Activated naive CD4-positive, alpha-beta T cell treated with anti-CD3 and anti-CD28 coated beads for 36 hours (primary cell): ENCODE results near the gene TIPARP. TPM values are rescaled to one million over a fixed set of nuclear protein-coding genes. Genes with fewer than 3 reads are reported as not detected.
A peak's percentile ranks its signal among the peaks of the same experiment; 100 is the strongest.

Experiments used
- CTCF ChIA-PET: fragments of 350-600 bp; sonication (Branson Sonifier 250); formaldehyde crosslinking; loops from one replicate; lab custom pipeline; 2021; ENCODE audit warnings: antibody characterized with exemption; lab: Charles Lee
- DNase-seq: peaks from one replicate; pipeline ENCODE4 v3.0.0-alpha.2; 2020
- H3K27ac Mint-ChIP-seq: one replicate; pipeline ENCODE4 v1.8.0; 2021; ENCODE audit warnings: mild to moderate bottlenecking, mixed read lengths
- H3K27me3 Mint-ChIP-seq: one replicate; pipeline ENCODE4 v1.8.0; 2021; ENCODE audit warnings: low read depth, mixed read lengths
- H3K36me3 Mint-ChIP-seq: one replicate; pipeline ENCODE4 v1.8.0; 2021; ENCODE audit warnings: low read depth, mixed read lengths
- H3K4me1 Mint-ChIP-seq: one replicate; pipeline ENCODE4 v1.8.0; 2021; ENCODE audit warnings: low read depth, mixed read lengths
- H3K4me3 Mint-ChIP-seq: one replicate; pipeline ENCODE4 v1.8.0; 2021; ENCODE audit warnings: mild to moderate bottlenecking, moderate library complexity, mixed read lengths
- H3K9me3 Mint-ChIP-seq: one replicate; pipeline ENCODE4 v1.8.0; 2021; ENCODE audit warnings: mixed read lengths
- intact Hi-C: fragments of 100-400 bp; cut with micrococcal nuclease; formaldehyde crosslinking; loops from one replicate; pipeline ENCODE4 v1.15.1; 2023
- total RNA-seq, 2 experiments: library from RNA; stranded (reverse); gene quantifications; one replicate each; pipeline ENCODE4 v1.2.3, GENCODE V29; 2021

Gene TIPARP
- total RNA-seq, result 10 to 100 TPM; 15.7 to 17.1 TPM

GRCh38 chr3:156674046-156674910 lies at the start of gene TIPARP:
TSS of gene TIPARP (plus strand) at chr3:156674590. CDS start at chr3:156677698, 3,108 bp downstream.
- peaks cover 40% of the 10 kb centered on the region for H3K4me1 Mint-ChIP-seq
- peak within 1 kb of the TSS; percentile 88 for H3K27ac Mint-ChIP-seq
- H3K27me3 Mint-ChIP-seq, result no peaks in the 10 kb centered on the region
- peak within 1 kb of the TSS; percentile 93 for H3K4me3 Mint-ChIP-seq
- peak; percentile 97 for DNase-seq
- H3K36me3 Mint-ChIP-seq, result peaks cover 18% of the 10 kb centered on the region
- intact Hi-C loops, result loop anchor here (1.0 to 10.0 kb wide), 15 partner anchors 13 to 819 kb away; partner anchors contain the start of genes CCNL1, LEKR1, SLC33A1 and SSR3
- CTCF ChIA-PET, result interaction anchor here (0.6 to 2.1 kb wide), 12 partner anchors 10 to 463 kb away, joined by 3 to 8 read pairs (median 4); partner anchors contain the start of gene SSR3
- H3K9me3 Mint-ChIP-seq, result no peaks in the 10 kb centered on the region

GRCh38 chr3:156626104-156626503 lies 48.3 kb upstream of the TIPARP start:
- CTCF ChIA-PET, result interaction anchor here (1.0 to 1.3 kb wide), 2 partner anchors 27 to 456 kb away, joined by 3 to 4 read pairs; no protein-coding TSS in a partner anchor
- H3K9me3 Mint-ChIP-seq, result no peaks in the 10 kb centered on the region
- intact Hi-C loops, result no loop called here
- peaks cover 3% of the 10 kb centered on the region for H3K4me1 Mint-ChIP-seq
- no peak overlapping the region for H3K27ac Mint-ChIP-seq
- H3K4me3 Mint-ChIP-seq, result no peak overlapping the region
- H3K36me3 Mint-ChIP-seq, result no peaks in the 10 kb centered on the region
- peaks cover 2% of the 10 kb centered on the region for H3K27me3 Mint-ChIP-seq
- no peak for DNase-seq

- H3K27ac Mint-ChIP-seq, result no peak overlapping the region
- H3K36me3 Mint-ChIP-seq, result no peaks in the 10 kb centered on the region
- intact Hi-C loops, result no loop called here
- H3K4me1 Mint-ChIP-seq, result peaks cover 3% of the 10 kb centered on the region
- H3K4me3 Mint-ChIP-seq, result no peak overlapping the region
- no peaks in the 10 kb centered on the region for H3K27me3 Mint-ChIP-seq
- no peak for DNase-seq
- CTCF ChIA-PET, result no interaction called here
- no peaks in the 10 kb centered on the region for H3K9me3 Mint-ChIP-seq
These were observed 46.3 kb upstream of the TIPARP start for GRCh38 chr3:156627946-156628569.

GRCh38 chr3:156628836-156629618 lies 45.4 kb upstream of the TIPARP start:
- H3K9me3 Mint-ChIP-seq, result no peaks in the 10 kb centered on the region
- no peaks in the 10 kb centered on the region for H3K27me3 Mint-ChIP-seq
- no peaks in the 10 kb centered on the region for H3K36me3 Mint-ChIP-seq
- no peak overlapping the region for H3K4me3 Mint-ChIP-seq
- CTCF ChIA-PET, result no interaction called here
- no peak overlapping the region for H3K27ac Mint-ChIP-seq
- H3K4me1 Mint-ChIP-seq, result peaks cover 3% of the 10 kb centered on the region
- no peak for DNase-seq
- intact Hi-C loops, result no loop called here

- Mint-ChIP-seq H3K27me3 (no peaks in the 10 kb centered on the region), H3K9me3 (no peaks in the 10 kb centered on the region), H3K4me1 (peaks cover 3% of the 10 kb centered on the region), H3K36me3 (no peaks in the 10 kb centered on the region), H3K27ac (no peak overlapping the region), H3K4me3 (no peak overlapping the region)
- no peak for DNase-seq
- CTCF ChIA-PET, result interaction anchor here (1.1 kb wide), 1 partner anchor 507 kb away, joined by 4 read pairs; no protein-coding TSS in a partner anchor
- intact Hi-C loops, result no loop called here
These were observed 44.2 kb upstream of the TIPARP start for GRCh38 chr3:156630081-156630772.

GRCh38 chr3:156630773-156631093 lies 43.7 kb upstream of the TIPARP start:
- intact Hi-C loops, result no loop called here
- CTCF ChIA-PET, result interaction anchor here (0.8 to 1.1 kb wide), 2 partner anchors 245 to 506 kb away, joined by 3 to 4 read pairs; no protein-coding TSS in a partner anchor
- no peak for DNase-seq

GRCh38 chr3:156631323-156631722 lies 43.1 kb upstream of the TIPARP start:
- Mint-ChIP-seq H3K9me3 (no peaks in the 10 kb centered on the region), H3K27me3 (no peaks in the 10 kb centered on the region), H3K36me3 (no peaks in the 10 kb centered on the region), H3K4me3 (no peak overlapping the region), H3K27ac (no peak overlapping the region), H3K4me1 (no peaks in the 10 kb centered on the region)
- CTCF ChIA-PET, result interaction anchor here (0.8 to 1.1 kb wide), 2 partner anchors 246 to 506 kb away, joined by 3 to 4 read pairs; no protein-coding TSS in a partner anchor
- intact Hi-C loops, result no loop called here
- no peak for DNase-seq

More at GRCh38 chr3:156630773-156631093, 43.7 kb upstream of the TIPARP start:
- Mint-ChIP-seq H3K36me3 (no peaks in the 10 kb centered on the region), H3K9me3 (no peaks in the 10 kb centered on the region), H3K27ac (no peak overlapping the region), H3K4me1 (peaks cover 3% of the 10 kb centered on the region), H3K27me3 (no peaks in the 10 kb centered on the region), H3K4me3 (no peak overlapping the region)

- H3K36me3 Mint-ChIP-seq, result no peaks in the 10 kb centered on the region
- no peaks in the 10 kb centered on the region for H3K27me3 Mint-ChIP-seq
- DNase-seq, result no peak
- H3K4me3 Mint-ChIP-seq, result no peak overlapping the region
- H3K9me3 Mint-ChIP-seq, result no peaks in the 10 kb centered on the region
- CTCF ChIA-PET, result no interaction called here
- intact Hi-C loops, result no loop called here
- no peak overlapping the region for H3K27ac Mint-ChIP-seq
- no peaks in the 10 kb centered on the region for H3K4me1 Mint-ChIP-seq
These were observed 41.8 kb upstream of the TIPARP start for GRCh38 chr3:156632601-156633000.

GRCh38 chr3:156633335-156633734 lies 41.1 kb upstream of the TIPARP start:
- CTCF ChIA-PET, result no interaction called here
- no peak for DNase-seq
- intact Hi-C loops, result no loop called here
- no peaks in the 10 kb centered on the region for H3K27me3 Mint-ChIP-seq
- H3K9me3 Mint-ChIP-seq, result no peaks in the 10 kb centered on the region
- H3K4me3 Mint-ChIP-seq, result no peak overlapping the region
- H3K36me3 Mint-ChIP-seq, result no peaks in the 10 kb centered on the region
- no peak overlapping the region for H3K27ac Mint-ChIP-seq
- no peaks in the 10 kb centered on the region for H3K4me1 Mint-ChIP-seq

- DNase-seq, result no peak
- Mint-ChIP-seq H3K36me3 (no peaks in the 10 kb centered on the region), H3K4me1 (no peaks in the 10 kb centered on the region), H3K27me3 (no peaks in the 10 kb centered on the region), H3K9me3 (no peaks in the 10 kb centered on the region), H3K27ac (no peak overlapping the region), H3K4me3 (no peak overlapping the region)
- CTCF ChIA-PET, result no interaction called here
- intact Hi-C loops, result no loop called here
These were observed 39.4 kb upstream of the TIPARP start for GRCh38 chr3:156635034-156635433.

GRCh38 chr3:156635973-156636372 lies 38.4 kb upstream of the TIPARP start:
- intact Hi-C loops, result no loop called here
- CTCF ChIA-PET, result interaction anchor here (1.5 kb wide), 1 partner anchor 42 kb away, joined by 3 read pairs; no protein-coding TSS in a partner anchor
- H3K4me3 Mint-ChIP-seq, result no peak overlapping the region
- DNase-seq, result no peak
- H3K9me3 Mint-ChIP-seq, result no peaks in the 10 kb centered on the region
- no peaks in the 10 kb centered on the region for H3K27me3 Mint-ChIP-seq
- no peaks in the 10 kb centered on the region for H3K4me1 Mint-ChIP-seq
- H3K27ac Mint-ChIP-seq, result no peak overlapping the region
- no peaks in the 10 kb centered on the region for H3K36me3 Mint-ChIP-seq
